NCI-H345 treated with DMSO at 0.1 percent for 48 hours (cell line): ENCODE measurements around the gene ZSCAN25.
"Not testable (repeated sequence)": the region's sequence is repeated elsewhere in the genome, so short reads cannot be mapped to it uniquely, and the experiment has no call there.

Experiments
- DNase-seq: peaks from one replicate; lab custom pipeline; 2025; ENCODE audit not compliant: unreplicated experiment; lab: John Stamatoyannopoulos, UW

Gene ZSCAN25

DNA sequence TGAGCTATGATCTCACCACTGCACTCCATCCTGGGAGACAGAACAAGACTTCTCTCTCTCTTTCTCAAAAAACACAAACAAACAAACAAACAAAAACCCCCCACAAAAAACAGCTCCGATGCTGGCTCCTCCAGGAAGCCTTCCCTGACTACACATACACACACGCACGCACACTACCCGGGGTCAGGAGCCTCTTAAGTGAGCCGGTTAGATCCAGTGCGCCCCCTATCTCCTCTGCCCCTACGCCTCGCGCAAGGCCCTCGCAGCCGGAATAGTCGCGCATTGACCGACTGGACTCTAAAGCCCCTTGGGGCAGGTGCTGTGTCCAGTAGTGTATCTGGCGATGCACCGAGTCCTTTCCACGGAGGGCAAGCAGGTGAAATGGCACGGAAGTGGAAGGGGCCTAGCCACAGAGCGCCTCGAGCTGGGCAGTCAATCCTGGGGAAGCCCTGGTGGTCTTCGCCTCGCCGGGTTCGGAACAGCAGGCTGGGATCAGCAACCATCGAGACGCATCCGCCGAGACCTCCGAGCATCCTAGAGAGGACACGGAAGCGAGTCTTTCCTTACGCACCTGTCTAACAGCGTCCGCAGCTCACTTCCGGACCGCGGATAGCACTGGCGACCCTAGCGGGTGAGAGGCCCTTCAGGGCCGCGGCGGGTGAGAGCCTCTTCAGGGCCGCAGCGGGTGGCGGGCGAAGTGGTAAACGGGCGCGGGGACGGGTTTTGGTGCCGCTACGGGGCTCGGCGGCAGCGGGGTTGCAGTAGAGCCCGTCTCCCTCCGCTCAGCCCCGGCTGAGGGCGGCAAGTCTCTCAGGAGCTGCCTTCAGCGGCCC is at the start of gene ZSCAN25:
ZSCAN25 (plus strand) TSS at position 588 of the 833 bp plus-strand sequence. CDS start 2,661 bp downstream, outside the sequence.
- peak; percentile 80 for DNase-seq

DNA sequence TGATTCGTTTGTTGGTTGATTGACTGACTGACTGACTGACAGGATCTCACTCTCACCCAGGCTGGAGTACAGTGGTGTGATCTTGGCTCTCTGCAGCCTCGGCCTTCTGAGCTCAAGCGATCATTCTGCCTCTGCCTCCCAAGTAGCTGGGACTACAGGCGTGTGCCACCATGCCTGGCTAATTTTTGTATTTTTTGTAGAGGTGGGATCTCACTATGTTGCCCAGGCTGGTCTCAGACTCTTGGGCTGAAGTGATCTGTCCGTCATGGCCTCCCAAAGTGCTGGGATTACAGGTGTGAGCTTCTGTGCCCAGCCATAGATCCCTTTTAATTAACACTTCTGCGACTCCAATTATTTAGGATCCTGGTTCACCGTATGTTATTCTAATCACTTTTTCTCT is 48.0 kb upstream of the ZSCAN25 start:
- DNase-seq = not testable (repeated sequence)

DNA sequence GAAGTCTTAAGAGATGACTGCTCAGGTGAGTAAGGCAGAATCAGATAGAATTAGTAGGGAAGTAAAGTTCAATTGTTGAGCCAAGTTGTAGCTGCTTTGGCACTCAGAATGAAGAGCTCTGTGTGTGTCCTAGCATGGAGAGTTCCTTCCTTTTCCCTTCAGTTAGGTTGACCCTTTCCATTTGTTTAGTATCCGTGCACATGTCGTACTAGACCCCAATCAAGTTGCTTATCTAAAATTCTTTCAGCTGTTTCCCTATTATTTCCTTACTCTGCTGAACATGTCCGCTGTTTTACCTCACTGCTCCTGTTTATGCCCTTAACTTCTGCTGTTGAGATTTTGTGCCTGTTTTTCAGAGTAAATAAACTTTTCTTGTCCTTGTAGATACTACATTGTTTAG is 45.0 kb upstream of the ZSCAN25 start:
- no peak for DNase-seq

DNA sequence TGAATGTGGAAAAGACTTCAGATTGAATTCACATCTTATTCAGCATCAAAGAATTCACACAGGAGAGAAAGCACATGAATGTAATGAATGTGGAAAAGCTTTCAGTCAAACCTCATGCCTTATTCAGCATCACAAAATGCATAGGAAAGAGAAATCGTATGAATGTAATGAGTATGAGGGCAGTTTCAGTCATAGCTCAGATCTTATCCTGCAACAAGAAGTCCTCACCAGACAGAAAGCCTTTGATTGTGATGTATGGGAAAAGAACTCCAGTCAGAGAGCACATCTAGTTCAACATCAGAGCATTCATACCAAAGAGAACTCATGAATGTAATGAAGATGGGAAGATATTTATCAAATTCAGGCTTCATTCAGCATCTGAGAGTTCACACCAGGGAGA is 43.5 kb upstream of the ZSCAN25 start:
- no peak for DNase-seq

DNA sequence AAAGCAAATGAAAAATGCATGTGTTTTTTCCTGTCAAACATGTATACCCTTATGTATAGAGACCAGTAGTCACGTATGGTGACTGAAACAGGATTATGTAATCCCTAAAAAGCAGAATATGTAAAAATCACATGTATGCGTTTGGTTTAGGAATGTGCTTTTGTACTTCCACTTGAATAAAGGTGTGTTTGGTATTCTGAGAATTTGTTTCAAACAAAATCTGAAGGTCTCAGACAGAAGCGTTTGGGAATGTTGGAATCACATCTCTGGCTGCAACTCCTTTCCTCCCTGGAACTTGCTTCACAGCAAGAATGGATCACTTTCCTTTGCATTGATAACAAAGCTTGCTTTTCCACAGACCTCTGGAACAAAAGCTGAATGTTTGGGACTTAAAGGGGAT is 40.5 kb upstream of the ZSCAN25 start:
- DNase-seq = no peak

DNA sequence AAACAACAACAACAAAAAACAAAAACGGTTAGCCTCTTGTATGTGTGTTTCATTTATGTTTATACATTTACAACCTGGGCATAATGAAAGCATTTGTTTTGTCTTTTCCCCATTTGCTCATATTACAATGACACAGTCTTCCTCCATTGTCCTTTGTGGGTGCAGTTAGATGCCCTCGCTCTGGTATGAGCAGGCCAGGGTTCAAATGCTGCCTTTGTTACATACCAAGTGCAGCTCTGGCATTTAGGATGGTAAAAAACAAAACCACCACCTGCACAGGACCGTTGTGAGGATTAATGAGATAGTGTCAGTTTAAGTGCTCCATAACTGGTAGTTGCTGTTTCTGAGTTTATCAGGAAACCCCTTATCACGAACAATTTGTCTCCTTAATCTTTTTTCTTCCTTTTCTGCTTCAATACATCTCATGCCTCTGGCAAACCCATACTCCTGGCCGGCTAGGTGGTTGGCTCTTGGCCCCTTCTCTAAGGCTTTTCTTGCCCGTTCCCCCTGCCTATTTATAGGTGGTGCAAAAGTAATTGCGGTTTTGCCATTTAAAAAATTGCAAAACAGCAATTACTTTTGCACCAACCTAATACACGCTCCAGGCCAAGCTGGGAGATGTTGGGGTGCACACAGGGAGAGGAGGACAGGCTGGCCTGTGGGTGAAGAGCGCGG is 37.3 kb upstream of the ZSCAN25 start:
- no peak for DNase-seq

DNA sequence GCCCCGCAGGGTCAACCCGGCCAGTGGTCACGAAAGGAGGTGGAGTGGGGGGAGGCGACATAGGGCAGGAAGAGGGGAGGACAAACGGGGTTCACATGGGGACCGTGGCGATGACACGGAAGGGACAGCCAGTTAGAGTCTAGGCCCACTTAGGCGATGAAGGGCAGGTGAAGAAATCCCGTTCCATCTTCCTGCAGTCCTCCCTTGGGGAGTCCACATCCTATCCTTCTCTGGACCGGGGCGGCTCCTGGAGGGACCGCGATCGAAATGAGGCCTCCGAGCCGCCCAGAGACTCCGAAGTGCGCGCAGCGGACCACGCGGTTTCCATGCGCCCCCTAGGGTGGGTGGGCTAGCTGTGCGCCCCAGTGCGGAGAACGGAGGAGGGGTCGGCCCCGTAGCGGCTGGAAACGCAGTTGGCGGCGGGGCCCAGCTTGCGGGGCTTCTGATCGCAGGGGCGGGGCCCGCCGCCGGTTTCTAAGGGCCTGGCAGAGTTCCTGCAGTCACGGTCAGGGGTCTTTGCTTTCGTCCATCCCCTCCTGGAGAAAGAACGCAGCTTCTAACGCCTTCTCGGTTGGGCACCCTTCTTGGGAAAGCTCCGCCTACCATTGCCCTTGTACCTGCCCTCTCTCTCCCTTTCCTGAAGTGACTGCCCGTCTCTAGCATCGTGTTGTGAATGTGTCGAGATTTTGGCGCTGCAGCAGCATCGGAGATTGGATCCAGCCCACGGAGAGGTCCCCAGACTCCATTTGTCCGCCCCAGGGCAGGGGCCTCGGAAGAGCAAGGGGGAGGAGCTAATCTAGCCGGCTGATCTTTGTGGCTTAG is 36.6 kb upstream of the ZSCAN25 start:
- DNase-seq = peak; percentile 21

DNA sequence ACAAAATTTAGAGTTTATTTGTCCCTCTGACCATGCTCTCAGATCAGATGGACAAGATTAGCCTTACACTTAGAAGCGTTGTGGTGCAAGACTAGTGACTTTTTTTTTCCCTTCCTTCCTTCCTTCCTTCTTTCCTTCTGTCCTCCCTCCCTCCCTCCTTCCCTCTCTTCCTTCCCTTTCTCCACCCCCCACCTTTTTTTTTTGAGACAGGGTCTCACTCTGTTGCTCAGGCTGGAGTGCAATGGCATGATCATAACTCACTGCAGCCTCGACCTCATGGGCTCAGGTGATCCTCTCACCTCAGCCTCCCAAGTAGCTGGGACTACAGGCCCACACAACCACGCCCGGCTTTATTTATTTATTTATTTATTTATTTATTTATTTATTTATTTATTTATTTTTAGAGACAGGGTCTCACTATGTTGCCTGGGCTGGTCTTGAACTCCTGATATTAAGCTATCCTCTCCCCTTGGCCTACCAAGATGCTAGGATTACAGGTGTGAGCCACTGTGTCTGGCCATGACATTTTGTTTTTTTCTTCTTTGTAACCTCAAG is 35.9 kb upstream of the ZSCAN25 start:
- DNase-seq = not testable (repeated sequence)

DNA sequence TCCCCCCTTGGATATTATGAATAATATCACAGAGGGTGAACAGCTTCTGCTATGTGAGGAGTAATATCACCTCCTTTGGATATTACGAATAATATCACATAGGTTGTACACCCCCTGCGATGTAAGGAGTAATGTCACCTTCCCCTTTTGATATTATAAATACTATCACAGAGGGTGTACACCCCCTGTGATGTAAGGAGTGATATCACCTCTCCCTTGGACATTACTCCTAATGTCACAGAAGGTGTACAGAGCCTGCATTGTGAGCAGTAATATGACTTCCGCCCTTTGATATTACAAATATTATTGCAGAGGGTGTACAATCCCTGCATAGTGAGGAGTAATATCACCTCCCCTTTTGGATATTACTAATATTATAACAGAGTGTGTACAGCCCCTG is 27.9 kb upstream of the ZSCAN25 start:
- no peak for DNase-seq

DNA sequence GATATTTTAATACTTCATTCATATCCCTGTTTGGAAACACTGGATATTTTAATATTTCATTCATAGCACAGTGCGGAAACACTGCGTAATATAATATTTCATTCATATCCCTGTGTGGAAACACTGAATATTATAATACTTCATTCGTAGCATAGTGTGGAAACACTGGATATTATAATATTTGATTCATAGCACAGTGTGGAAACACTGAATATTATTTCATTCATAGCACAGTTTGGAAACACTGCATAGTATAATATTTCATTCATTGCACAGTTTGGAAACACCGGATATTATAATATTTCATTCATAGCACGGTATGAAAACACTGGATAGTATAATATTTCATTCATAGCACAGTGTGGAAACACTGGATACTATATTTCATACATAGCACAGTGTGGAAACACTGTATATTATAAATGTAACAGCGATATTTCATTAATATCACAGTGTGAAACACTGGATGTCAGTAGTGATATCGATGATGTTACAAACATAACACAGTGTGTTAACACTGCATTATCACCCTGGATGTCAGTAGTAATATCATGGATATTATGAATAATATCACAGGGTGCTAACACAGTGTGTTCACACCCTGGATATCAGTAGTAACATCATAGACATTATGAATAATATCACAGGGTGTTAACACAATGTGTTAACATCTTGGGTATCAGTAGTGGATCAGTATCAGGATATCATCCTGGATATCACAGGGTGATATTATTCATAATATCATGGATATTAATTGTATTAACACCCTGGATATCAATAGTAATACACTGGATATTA is 21.6 kb upstream of the ZSCAN25 start:
- DNase-seq = no peak

DNA sequence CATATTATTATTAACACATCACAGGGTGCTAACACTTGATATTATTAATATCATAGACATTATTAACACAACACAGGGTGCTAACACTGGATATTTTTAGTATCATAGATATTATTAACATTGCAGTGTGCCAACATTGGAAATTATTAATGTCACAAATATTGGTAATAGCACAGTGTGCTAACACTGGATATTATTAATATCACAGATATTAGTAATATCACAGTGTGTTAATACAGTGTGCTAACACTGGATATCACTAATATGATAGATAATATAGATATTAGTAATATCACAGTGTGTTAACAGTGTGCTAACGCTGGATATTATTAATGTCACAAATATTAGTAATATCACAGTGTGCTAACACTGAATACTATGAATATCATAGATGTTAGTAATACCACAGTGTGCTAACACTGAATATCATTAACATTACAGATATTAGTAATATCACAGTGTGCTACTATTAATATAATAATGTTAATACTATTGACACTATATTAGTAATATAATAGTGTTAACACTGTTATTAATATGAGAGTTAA is 20.3 kb upstream of the ZSCAN25 start:
- DNase-seq = no peak

DNA sequence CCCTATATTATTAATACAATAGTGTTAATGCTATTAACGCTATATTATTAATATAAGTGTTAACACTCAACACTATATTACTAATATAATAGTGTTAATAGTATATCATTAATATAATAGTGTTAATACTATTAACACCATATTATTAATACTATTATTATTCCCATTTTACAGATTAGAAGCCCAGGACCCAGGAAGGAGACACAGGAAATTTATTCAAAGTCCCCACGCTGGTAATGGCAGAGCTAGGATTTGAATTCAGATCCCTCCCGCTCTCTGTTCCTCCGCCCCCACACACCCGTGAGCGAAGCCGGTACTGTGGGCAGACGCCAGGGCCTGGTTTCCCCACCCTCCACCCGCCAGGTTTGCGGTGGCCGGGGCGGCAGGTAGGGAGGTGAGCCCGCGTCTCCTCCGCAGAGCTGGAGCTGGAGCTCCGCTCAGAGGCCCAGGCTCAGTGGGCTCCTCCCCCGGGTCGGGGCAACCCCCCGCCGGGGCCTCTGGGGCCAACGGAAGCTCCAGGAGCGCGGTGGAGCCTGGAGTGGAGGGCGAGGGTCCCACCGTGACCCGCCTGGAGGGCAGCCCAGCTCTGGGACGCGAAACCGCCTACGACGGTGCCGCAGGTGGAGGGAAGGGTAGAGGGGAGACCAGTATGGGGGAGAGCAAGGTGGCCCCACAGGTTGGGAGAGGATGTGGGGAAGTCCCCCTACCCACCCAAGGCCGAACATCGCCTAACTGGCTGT is 18.8 kb upstream of the ZSCAN25 start, which contains the start of gene TMEM225B:
TMEM225B (plus strand) TSS at position 506 of the 740 bp plus-strand sequence. CDS start 6,122 bp downstream, outside the sequence.
- no peak for DNase-seq

DNA sequence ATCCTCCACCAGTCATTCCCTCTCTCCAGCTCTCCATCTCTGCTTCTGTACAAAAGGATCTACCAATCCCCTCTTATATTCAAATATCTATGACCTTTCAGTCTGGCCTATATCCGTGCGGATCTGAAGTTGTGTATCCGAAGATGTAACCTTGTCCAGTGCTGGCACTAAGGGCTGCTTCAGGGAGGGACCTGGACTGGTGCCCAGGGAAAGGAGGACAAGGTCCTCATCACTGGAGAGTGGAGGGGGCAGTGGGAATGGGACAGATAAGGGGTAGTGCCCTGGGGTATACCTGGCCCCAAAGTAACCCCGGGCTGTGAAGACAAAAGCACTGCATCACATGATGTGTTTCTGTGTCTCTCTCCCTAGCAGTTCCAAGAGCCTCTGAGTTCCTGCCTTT is 16.9 kb upstream of the ZSCAN25 start:
- no peak for DNase-seq

DNA sequence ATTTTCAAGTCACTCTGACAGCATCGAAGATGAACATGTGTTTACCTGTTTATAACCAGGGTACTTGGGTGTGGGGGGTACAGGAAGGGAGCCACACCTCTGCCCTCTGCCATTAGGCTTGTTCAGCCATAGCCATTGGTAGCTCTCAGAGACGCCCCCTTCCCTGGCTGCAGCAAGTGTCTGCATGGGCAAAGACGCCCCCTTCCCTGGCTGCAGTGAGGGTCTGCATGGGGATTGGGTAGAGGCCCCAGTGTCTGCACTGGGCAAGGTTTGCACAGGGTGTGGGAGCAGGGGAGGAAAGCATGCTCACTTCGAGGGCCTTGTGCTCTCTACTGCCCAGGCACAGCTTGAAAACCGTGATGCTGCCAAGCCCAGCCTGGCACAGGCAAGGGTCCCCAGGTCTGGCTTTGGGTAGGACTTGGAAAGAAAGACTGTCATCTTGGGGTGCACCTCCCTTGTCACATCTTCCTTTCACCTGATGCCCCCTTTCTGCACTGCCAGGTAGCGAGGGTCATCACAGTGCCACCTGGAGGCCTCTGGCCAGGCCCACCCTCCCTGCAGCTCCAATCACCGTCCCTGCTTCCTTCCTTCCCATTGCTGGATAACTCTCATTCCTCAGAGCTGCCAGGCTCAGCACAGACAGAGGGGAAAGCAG is 15.0 kb upstream of the ZSCAN25 start:
- no peak for DNase-seq

DNA sequence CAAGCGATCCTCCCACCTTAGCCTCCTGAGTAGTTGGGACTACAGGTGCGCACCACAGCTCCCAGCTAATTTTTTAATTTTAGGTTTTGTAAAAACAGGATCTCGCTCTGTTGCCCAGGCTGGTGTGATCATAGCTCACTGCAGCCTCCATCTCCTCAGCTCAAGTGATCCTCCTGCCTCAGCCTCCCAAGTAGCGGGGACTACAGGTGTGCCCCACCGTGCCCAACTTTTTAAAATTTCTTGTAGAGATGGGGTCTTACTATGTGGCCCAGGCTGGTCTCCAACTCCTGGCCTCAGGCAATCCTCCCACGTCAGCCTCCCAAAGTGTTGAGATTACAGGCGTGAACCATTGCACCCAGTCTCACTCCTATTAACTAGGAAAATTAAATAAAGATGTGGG is 11.2 kb upstream of the ZSCAN25 start:
- DNase-seq = no peak

DNA sequence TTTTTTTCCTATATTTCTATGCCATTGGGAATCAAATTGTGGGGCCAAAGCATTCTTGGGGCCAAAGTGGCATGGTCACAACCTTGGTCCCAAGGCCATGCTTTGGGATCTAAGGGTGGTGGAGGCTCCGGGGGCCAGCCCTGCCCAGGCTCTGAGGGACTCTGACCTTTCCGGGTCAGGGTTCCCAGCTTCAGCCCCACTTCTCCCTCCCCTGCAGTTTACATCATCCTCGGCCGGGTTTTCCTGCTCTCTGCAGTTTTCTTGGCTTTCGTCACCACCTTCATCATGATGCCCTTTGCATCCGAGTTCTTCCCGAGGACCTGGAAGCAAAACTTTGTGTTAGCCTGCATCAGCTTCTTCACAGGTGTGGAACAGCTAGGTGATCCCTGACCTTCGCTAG is 10.2 kb upstream of the ZSCAN25 start:
- no peak for DNase-seq

DNA sequence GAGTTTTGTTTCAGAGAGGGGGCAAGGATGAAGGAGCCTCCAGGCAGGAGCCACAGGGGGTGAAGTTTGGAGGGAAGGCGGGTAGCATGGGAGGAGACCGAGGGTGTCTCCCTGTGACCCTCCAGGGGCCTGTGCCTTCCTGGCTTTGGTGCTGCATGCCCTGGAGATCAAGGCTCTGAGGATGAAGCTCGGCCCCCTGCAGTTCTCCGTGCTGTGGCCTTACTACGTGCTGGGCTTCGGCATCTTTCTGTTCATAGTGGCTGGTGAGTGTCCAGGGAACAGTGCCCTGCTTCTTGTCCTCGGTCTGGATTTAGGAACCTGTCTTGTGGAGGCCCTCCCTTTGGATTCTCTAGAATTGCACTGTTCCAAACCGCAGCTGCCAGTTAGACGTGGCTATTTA is 9.2 kb upstream of the ZSCAN25 start:
- DNase-seq = no peak

DNA sequence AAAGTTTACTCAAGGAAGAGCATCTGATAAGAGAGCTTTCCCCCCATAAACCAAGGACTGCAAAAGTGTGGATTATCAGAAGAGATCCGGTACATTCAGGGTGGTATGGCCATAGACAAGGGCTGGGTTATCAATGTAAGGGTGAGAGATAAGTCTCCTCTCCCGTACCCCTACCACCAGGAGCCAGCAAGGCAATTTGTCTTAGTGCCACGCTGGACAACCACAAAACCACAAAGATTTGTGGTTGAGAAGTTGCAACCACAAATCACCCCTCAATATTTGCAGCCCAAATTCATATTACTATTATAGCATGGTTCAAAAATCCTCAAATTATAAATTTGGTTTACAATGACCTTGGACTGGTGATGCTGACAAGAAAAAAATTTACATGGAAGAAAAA is 2.3 kb upstream of the ZSCAN25 start:
- DNase-seq = no peak

DNA sequence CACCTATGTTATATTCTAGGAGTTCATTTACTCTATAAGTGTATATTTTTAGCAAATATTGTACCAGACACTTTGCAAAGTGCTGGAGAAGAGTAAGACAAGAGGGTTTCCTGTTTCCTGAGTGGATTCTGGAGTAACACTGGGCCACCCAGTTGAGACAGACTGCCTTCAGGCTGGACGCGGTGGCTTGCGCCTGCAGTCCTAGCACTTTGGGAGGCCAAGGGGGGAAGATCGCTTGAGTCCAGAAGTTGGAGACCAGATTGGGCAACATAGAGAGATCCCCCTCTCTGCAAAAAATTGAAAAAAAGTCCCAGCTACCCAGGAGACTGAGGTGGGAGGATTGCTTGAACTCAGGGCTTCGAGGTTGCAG is 772 bp upstream of the ZSCAN25 start:
- DNase-seq = no peak
